Cerebellar nuclear complex (tissue), 1 donor: ENCODE data around the gene CALU.

Experiments used
- DNase-seq, 2 experiments: peaks; one replicate each; lab custom pipeline; 2025; lab: John Stamatoyannopoulos, UW

CALU gene

GRCh38 chr7:128725531-128725930 is 13.6 kb upstream of the CALU start:
- no peak for DNase-seq

DNA sequence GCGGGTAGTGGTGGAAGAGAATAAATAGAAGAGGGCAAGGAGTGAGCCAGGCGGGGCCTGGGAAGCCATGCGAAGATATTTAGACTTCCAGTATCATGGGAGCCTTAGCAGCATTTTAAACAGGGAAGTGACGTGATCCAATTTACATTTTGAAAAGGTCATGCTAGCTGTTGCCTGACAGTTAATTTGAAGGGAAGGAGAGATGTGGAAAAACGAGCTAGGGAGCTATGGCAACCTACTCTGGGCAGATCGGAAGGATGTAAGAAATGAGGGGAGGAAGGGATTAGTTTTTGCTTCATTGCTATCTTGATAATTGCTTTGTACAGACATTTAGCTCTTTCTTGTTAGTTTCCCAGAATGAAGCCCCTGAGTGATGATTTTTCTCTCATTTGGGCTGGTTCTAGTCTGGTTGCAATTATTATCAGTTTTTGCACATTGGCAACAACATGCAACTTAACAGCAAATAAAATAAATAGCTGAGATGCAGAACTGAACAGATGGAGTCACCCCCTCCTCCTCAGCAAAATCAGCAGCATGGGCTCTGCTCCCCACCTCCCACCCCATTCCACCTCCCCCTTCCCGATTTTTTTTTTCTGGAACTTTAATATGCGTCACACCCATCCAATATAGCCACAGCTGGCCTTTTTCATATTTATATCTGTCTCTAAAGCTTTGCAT is 13.0 kb upstream of the CALU start:
- no peak for DNase-seq

GRCh38 chr7:128726737-128727072 is 12.5 kb upstream of the CALU start:
- DNase-seq = no peak

GRCh38 chr7:128727239-128727638 is 11.9 kb upstream of the CALU start:
- no peak for DNase-seq

DNA sequence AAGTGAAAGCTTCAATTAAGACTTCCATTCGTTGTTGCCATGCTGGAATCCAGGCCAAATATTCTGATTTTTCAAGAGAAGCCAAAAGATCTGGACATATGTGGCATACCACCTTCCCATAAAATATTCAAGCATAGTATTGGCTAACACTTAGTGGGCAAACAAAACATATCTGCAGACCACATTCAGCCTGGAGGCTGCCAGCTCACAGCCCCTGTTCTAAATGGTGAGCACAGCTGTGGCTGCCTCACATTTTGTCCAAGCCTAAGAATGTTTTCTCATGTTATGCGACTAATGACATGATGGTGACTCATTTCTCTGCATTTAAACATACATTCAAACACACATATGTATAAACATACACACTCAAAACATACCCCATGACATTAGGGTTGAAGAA is 10.6 kb upstream of the CALU start:
- no peak for DNase-seq

- no peak for DNase-seq
These were observed 9.7 kb upstream of the CALU start for GRCh38 chr7:128729494-128729893.

DNA sequence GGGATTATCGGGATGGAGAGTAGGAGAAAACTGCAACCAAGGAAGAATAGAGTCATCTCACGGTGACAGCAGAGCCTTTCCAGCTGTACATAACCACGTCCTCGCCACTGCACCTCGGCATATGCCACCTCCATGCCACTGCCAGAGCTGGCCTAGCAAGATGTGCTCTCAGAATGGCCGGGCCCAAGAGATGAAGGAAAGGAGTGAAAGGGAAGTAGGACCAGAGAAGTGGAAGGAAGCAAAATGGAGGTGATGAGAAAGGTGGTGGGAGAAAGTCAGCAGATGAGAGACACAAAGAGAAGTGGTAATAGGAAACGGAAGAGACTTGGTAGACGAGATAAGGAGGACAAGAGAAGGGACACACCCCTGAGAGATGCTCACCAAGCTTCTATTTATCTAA is 8.0 kb upstream of the CALU start:
- no peak for DNase-seq

DNA sequence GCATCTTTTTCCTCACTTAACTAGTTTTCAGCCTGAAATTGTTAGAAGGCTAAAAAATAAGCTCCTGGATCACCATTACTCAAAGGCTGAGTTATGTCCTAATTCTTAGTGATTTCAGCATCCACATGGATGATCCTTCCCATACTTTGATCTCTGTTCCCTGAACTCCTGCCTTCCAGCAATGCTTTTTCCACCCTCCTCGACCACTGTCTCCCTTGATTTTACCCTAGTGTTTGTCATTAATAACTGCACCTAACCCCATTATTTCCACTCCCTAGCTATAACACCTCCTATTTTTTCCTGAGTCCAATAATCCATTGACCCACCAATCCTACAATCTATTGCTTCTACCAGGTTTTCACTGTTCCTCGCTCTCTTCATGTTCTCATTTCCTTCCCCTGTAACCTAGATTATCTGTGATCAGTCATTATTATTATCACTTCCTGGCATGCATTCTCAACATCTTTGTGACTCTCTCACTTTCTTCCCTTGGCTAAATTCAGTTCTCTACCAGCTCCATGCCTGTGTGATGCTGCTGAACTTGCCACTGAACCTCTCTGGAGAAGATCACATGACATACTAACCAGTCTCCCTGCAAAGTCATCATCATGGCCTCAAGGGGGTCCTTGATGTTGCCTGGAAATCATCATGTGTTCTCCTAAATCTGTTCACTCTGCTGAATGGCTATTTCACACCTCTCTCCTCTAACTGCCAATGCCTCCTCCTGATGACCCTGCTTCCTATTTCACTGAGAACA is 6.5 kb upstream of the CALU start:
- no peak for DNase-seq

- no peak for DNase-seq
These were observed 5.9 kb upstream of the CALU start for GRCh38 chr7:128733278-128733645.

DNA sequence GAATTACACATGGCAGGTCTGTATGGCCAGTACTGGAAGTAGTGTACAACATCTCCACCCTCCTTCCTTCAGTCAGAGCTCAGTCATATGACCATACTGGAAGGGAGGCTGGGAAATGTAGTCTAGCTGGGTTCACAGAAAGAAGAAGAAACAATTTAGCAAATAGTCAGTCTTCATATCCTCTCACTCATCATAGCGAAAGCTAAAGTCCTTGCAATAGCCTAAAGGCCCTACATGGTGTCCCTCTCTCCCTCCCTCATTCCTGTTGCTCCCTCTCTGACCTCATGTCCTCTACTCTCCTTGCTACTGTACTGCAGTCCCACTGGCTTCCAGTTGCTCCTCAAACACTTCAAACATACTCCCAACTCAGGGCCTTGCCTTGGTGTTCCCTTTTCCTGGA is 4.3 kb upstream of the CALU start:
- DNase-seq = no peak

- no peak for DNase-seq
These were observed 3.7 kb upstream of the CALU start for GRCh38 chr7:128735436-128735835.

- DNase-seq = no peak
These were observed 1.7 kb upstream of the CALU start for GRCh38 chr7:128737441-128737840.

GRCh38 chr7:128737867-128738385 is 1.2 kb upstream of the CALU start:
- DNase-seq = no peak

- DNase-seq = no peak
These were observed 550 bp upstream of the CALU start for GRCh38 chr7:128738570-128739047.

GRCh38 chr7:128739990-128740682 is 977 bp downstream of the CALU start:
- DNase-seq = no peak

DNA sequence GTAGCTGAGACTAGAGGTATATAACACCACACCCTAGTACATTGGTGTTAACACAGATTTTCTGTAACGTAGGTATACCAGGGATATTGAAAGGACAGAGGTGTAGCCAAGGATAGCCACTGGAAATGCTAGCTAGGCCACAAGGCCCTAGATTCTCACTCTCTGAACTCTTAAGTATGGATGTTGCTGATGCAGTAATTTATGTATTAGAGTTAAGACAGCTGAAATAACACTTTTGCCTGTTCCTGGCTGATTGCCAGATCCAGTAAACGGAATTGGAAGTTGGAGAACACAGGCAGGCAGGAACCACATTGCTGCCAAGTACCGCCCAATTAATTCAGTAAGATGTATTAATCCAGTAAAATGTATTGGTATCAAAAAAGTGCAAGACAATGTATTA is 1.8 kb downstream of the CALU start:
- DNase-seq = no peak

- DNase-seq = no peak
These were observed 2.3 kb downstream of the CALU start for GRCh38 chr7:128741491-128741890.

- no peak for DNase-seq
These were observed 3.0 kb downstream of the CALU start for GRCh38 chr7:128742206-128742605.

DNA sequence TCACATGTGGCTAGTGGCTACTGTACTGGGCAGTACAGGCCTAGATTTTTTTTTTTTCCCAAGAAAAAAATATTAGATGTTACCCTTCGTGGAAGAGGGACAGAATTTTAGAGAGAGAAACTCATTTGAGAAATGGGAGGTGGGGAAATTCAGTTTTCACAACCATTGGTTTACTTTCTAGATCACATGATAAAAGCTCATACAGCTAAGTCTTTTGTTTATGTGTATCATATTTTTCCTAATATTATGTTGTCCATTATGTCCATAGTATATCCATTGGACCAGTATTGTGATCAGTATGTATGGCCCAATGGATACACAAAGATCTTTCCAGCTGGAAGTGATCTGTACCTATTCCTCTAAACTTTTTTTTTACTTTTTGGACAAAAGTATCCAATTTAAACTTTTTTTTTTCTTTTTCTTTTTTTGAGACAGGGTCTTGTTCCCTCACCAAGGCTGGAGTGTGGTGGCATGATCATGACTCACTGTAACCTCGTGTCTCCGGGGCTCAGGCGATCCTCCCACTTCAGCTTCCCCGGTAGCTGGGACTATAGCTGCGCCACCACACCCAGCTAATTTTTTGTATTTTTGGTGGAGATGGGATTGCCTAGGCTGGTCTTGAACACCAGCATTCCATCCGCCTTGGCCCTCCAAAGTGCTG is 4.1 kb downstream of the CALU start:
- DNase-seq = no peak

- no peak for DNase-seq
These were observed 5.3 kb downstream of the CALU start for GRCh38 chr7:128744366-128744905.

DNA sequence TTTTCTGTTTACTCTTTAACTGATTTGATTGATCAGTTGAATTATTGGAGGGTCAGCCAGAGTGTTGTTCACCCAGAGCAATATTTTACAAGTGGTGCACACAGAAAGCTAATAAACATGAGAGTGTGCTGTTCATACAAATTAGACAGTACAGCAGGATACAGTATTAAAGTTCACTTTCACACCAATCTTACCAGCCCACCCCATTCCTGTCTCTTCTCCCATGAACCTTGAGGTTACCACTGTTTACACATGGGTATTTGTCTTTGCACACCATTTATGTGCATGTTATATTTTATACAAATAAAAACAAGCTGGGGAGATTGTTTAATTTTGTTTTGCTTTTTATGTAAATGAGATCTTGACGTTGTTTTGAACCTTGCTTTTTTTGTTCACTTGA is 6.5 kb downstream of the CALU start:
- no peak for DNase-seq
